ENCODE data around the gene ZSCAN31. TPM values are rescaled to one million over a fixed set of nuclear protein-coding genes. Genes with fewer than 3 reads are reported as not detected.

The ZSCAN31 gene
- total and polyA plus RNA-seq, 9 of the 15 experiments (the other 6 are each of a cell fraction or from before 2014, with no cell fraction given), result 3.9 to 12.1 (median 7.0) TPM

GRCh38 chr6:28384143-28384533 is 48.2 kb upstream of the ZSCAN31 start:
- peaks cover 84% of the 10 kb centered on the region for H3K79me2 ChIP-seq (ENCODE audit: control insufficient read depth, insufficient read depth, low read length)
- in situ Hi-C loops (cut with MboI), result no loop called here
- H3K27ac ChIP-seq (ENCODE audit: extremely low read depth, low read depth, low read length), result peak overlapping the region; percentile 61; the same call in 1 of the 3 replicates
- H4K20me1 ChIP-seq (replicated peaks; ENCODE audit: control insufficient read depth, insufficient read depth, low read length), result no peaks in the 10 kb centered on the region
- peaks cover 4 to 6% of the 10 kb centered on the region in 2 experiments; a peak in 3 of 5 replicates for H3K4me1 ChIP-seq (replicated peaks in 1 of 2; ENCODE audit: control insufficient read depth in 2 of 2, insufficient read depth in 2 of 2, low read length in 2 of 2)
- TF ChIP-seq CEBPB (tag; IDR thresholded peaks at IDR 0.05), result 0 out of 2 replicates have a peak, but pooled peaks have one; percentile 25
- no peak for TF ChIP-seq EP400 (IDR thresholded peaks at IDR 0.05)
- peak; percentile 25 for TF ChIP-seq PKNOX1 (IDR thresholded peaks at IDR 0.05)
- TF ChIP-seq, protein P1, sequence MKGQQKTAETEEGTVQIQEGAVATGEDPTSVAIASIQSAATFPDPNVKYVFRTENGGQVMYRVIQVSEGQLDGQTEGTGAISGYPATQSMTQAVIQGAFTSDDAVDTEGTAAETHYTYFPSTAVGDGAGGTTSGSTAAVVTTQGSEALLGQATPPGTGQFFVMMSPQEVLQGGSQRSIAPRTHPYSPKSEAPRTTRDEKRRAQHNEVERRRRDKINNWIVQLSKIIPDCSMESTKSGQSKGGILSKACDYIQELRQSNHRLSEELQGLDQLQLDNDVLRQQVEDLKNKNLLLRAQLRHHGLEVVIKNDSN (CRISPR knock-in tag; IDR thresholded peaks at IDR 0.05), result no peak
- TF ChIP-seq, protein P2, sequence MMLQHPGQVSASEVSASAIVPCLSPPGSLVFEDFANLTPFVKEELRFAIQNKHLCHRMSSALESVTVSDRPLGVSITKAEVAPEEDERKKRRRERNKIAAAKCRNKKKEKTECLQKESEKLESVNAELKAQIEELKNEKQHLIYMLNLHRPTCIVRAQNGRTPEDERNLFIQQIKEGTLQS (IDR thresholded peaks at IDR 0.05), result peak; percentile 89
- TF ChIP-seq, protein P2 (CRISPR knock-in tag; conservative IDR thresholded peaks at IDR 0.05), result no peak
- TF ChIP-seq CEBPG (CRISPR knock-in tag; IDR thresholded peaks at IDR 0.05), result no peak
- TF ChIP-seq CEBPG (tag; conservative IDR thresholded peaks at IDR 0.05 in 1 of 2, IDR thresholded peaks at IDR 0.05 in 1 of 2), result peak; percentile 32 to 63; a peak in 2 of 4 replicates
- TF ChIP-seq ATF7 (IDR thresholded peaks at IDR 0.05), result peak; percentile 69
- peak; percentile 39; the same call in 1 of the 2 replicates for TF ChIP-seq ZNF316 (IDR thresholded peaks at IDR 0.05)
- TF ChIP-seq, protein P3, sequence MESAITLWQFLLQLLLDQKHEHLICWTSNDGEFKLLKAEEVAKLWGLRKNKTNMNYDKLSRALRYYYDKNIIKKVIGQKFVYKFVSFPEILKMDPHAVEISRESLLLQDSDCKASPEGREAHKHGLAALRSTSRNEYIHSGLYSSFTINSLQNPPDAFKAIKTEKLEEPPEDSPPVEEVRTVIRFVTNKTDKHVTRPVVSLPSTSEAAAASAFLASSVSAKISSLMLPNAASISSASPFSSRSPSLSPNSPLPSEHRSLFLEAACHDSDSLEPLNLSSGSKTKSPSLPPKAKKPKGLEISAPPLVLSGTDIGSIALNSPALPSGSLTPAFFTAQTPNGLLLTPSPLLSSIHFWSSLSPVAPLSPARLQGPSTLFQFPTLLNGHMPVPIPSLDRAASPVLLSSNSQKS (CRISPR knock-in tag; IDR thresholded peaks at IDR 0.05), result no peak
- 0 out of 4 replicates have a peak, but pooled peaks of 1 of the 2 experiments have one; percentile 3 for TF ChIP-seq TEAD1 (CRISPR knock-in tag; IDR thresholded peaks at IDR 0.05)
- POLR2A ChIA-PET, result interaction anchor here (0.6 to 1.4 kb wide), 7 partner anchors 8 to 560 kb away, joined by 3 to 5 read pairs (median 3); partner anchors contain the start of gene ZKSCAN8
- DNase-seq (ENCODE audit: extremely low read depth in 1 of 4, low spot score in 3 of 4) (no peak), FAIRE-seq (no peak), ATAC-seq (no peak)
- H3K9me1 ChIP-seq (ENCODE audit: control insufficient read depth, insufficient read depth, low read length), result no peaks in the 10 kb centered on the region
- peaks cover 97% of the 10 kb centered on the region for H3K36me3 ChIP-seq (ENCODE audit: control insufficient read depth, insufficient read depth, low read length)
- no peaks in the 10 kb centered on the region for H3K27me3 ChIP-seq (ENCODE audit: control insufficient read depth in 2 of 2, insufficient read depth in 2 of 2, low read length in 2 of 2)
- CTCF ChIA-PET (ENCODE audit: low intra/inter-chr PET ratio), result no interaction called here
- 23% methylated on average over 2 of the region's 2 CpGs for WGBS (ENCODE audit: insufficient coverage, low coverage, missing lambda C conversion rate)
- BruUV-seq (replicated peaks), result no TSS peak
- no peak overlapping the region for H3K4me3 ChIP-seq
- intact Hi-C loops (cut with micrococcal nuclease), result no loop called here
- peaks cover 18% of the 10 kb centered on the region for H3K9me3 ChIP-seq (replicated peaks; ENCODE audit: control insufficient read depth, insufficient read depth, low read depth, low read length)
- H2AFZ ChIP-seq (ENCODE audit: low read depth, low read length), result no peak overlapping the region
- H3K9ac ChIP-seq (ENCODE audit: insufficient read depth in 1 of 2, low read depth in 2 of 2, low read length in 2 of 2), result no peak overlapping the region; a peak in 1 of 4 replicates
- no peak overlapping the region for H3K4me2 ChIP-seq (ENCODE audit: insufficient read depth, low read length)

All from K562 (cell line).